IPS-15b (cell line): ENCODE measurements around the gene ZNF488.

Source experiments
- H3K27me3 ChIP-seq: one replicate; pipeline ENCODE4 v1.6.1; 2013; ENCODE audit warnings: low read length; ENCODE audit not compliant: control insufficient read depth, insufficient read depth
- H3K36me3 ChIP-seq: one replicate; pipeline ENCODE4 v1.6.1; 2013; ENCODE audit warnings: low read length; ENCODE audit not compliant: control insufficient read depth, insufficient read depth
- H3K4me1 ChIP-seq: one replicate; pipeline ENCODE4 v1.6.1; 2013; ENCODE audit warnings: mild to moderate bottlenecking, low read length; ENCODE audit not compliant: control insufficient read depth, insufficient read depth
- H3K4me3 ChIP-seq: one replicate; pipeline ENCODE4 v1.5.1; 2013; ENCODE audit warnings: low read depth, low read length
- H3K9ac ChIP-seq: one replicate; pipeline ENCODE4 v1.6.1; 2013; ENCODE audit warnings: low read depth, mild to moderate bottlenecking, low read length
- H3K9me3 ChIP-seq: one replicate; pipeline ENCODE4 v1.6.1; 2013; ENCODE audit warnings: mild to moderate bottlenecking, low read length; ENCODE audit not compliant: control insufficient read depth, insufficient read depth

The ZNF488 gene

GRCh38 chr10:47359101-47359500, 25.0 kb downstream of the ZNF488 start:
- Histone ChIP-seq H3K9me3 (no peaks in the 10 kb centered on the region), H3K4me1 (no peaks in the 10 kb centered on the region), H3K36me3 (no peaks in the 10 kb centered on the region)

GRCh38 chr10:47358457-47358856, 25.6 kb downstream of the ZNF488 start:
- H3K9me3 ChIP-seq: no peaks in the 10 kb centered on the region
- H3K4me3 ChIP-seq: no peak overlapping the region
- H3K27me3 ChIP-seq: no peaks in the 10 kb centered on the region
- H3K36me3 ChIP-seq: no peaks in the 10 kb centered on the region
- no peak overlapping the region for H3K9ac ChIP-seq
- no peaks in the 10 kb centered on the region for H3K4me1 ChIP-seq

More at GRCh38 chr10:47359101-47359500, 25.0 kb downstream of the ZNF488 start:
- Histone ChIP-seq H3K9ac (no peak overlapping the region), H3K27me3 (no peaks in the 10 kb centered on the region), H3K4me3 (no peak overlapping the region)

GRCh38 chr10:47357911-47358310, 26.2 kb downstream of the ZNF488 start:
- H3K4me1 ChIP-seq: no peaks in the 10 kb centered on the region
- no peaks in the 10 kb centered on the region for H3K9me3 ChIP-seq
- H3K9ac ChIP-seq: no peak overlapping the region
- H3K36me3 ChIP-seq: no peaks in the 10 kb centered on the region
- no peaks in the 10 kb centered on the region for H3K27me3 ChIP-seq
- no peak overlapping the region for H3K4me3 ChIP-seq

- Histone ChIP-seq H3K36me3 (no peaks in the 10 kb centered on the region), H3K9ac (no peak overlapping the region), H3K9me3 (no peaks in the 10 kb centered on the region)
These were observed 26.9 kb downstream of the ZNF488 start for GRCh38 chr10:47357131-47357582.

GRCh38 chr10:47356708-47357107, 27.4 kb downstream of the ZNF488 start:
- H3K9ac ChIP-seq: no peak overlapping the region
- no peak overlapping the region for H3K4me3 ChIP-seq
- H3K27me3 ChIP-seq: no peaks in the 10 kb centered on the region
- H3K36me3 ChIP-seq: no peaks in the 10 kb centered on the region
- no peaks in the 10 kb centered on the region for H3K9me3 ChIP-seq
- H3K4me1 ChIP-seq: no peaks in the 10 kb centered on the region

More at GRCh38 chr10:47357131-47357582, 26.9 kb downstream of the ZNF488 start:
- H3K4me1 ChIP-seq: no peaks in the 10 kb centered on the region
- H3K27me3 ChIP-seq: no peaks in the 10 kb centered on the region
- H3K4me3 ChIP-seq: no peak overlapping the region

GRCh38 chr10:47354900-47355299, 29.2 kb downstream of the ZNF488 start:
- Histone ChIP-seq H3K9ac (no peak overlapping the region), H3K4me1 (no peaks in the 10 kb centered on the region), H3K27me3 (no peaks in the 10 kb centered on the region), H3K36me3 (no peaks in the 10 kb centered on the region), H3K4me3 (no peak overlapping the region), H3K9me3 (no peaks in the 10 kb centered on the region)

- H3K36me3 ChIP-seq: no peaks in the 10 kb centered on the region
- H3K4me1 ChIP-seq: no peaks in the 10 kb centered on the region
- H3K9ac ChIP-seq: no peak overlapping the region
- H3K9me3 ChIP-seq: no peaks in the 10 kb centered on the region
- no peak overlapping the region for H3K4me3 ChIP-seq
- H3K27me3 ChIP-seq: no peaks in the 10 kb centered on the region
These were observed 29.9 kb downstream of the ZNF488 start for GRCh38 chr10:47354165-47354564.

GRCh38 chr10:47353351-47353750, 30.7 kb downstream of the ZNF488 start:
- Histone ChIP-seq H3K4me3 (no peak overlapping the region), H3K9ac (no peak overlapping the region), H3K36me3 (no peaks in the 10 kb centered on the region), H3K9me3 (no peaks in the 10 kb centered on the region), H3K4me1 (no peaks in the 10 kb centered on the region), H3K27me3 (no peaks in the 10 kb centered on the region)

- Histone ChIP-seq H3K4me1 (no peaks in the 10 kb centered on the region), H3K36me3 (no peaks in the 10 kb centered on the region)
These were observed 31.9 kb downstream of the ZNF488 start for GRCh38 chr10:47351899-47352815.

GRCh38 chr10:47350671-47351640, 33.1 kb downstream of the ZNF488 start:
- no peak overlapping the region for H3K4me3 ChIP-seq
- no peaks in the 10 kb centered on the region for H3K9me3 ChIP-seq
- H3K36me3 ChIP-seq: no peaks in the 10 kb centered on the region
- no peaks in the 10 kb centered on the region for H3K27me3 ChIP-seq
- no peaks in the 10 kb centered on the region for H3K4me1 ChIP-seq
- no peak overlapping the region for H3K9ac ChIP-seq

More at GRCh38 chr10:47351899-47352815, 31.9 kb downstream of the ZNF488 start:
- H3K27me3 ChIP-seq: no peaks in the 10 kb centered on the region
- no peak overlapping the region for H3K4me3 ChIP-seq
- no peaks in the 10 kb centered on the region for H3K9me3 ChIP-seq
- no peak overlapping the region for H3K9ac ChIP-seq

GRCh38 chr10:47349941-47350371, 34.1 kb downstream of the ZNF488 start:
- Histone ChIP-seq H3K36me3 (no peaks in the 10 kb centered on the region), H3K4me1 (no peaks in the 10 kb centered on the region), H3K4me3 (no peak overlapping the region), H3K27me3 (no peaks in the 10 kb centered on the region), H3K9me3 (no peaks in the 10 kb centered on the region), H3K9ac (no peak overlapping the region)
